ENCODE data around the gene TMEM198.

TMEM198 gene

GRCh38 chr2:219569635-219570034 lies 25.8 kb downstream of the TMEM198 start:
- no peak for TF ChIP-seq GLIS3 (CRISPR knock-in tag; IDR thresholded peaks at IDR 0.05)
- no peak for TF ChIP-seq ZNF565 (CRISPR knock-in tag; conservative IDR thresholded peaks at IDR 0.05; ENCODE audit: low read depth)
- TF ChIP-seq SNAI2 (CRISPR knock-in tag; IDR thresholded peaks at IDR 0.05): no peak
- no peak for TF ChIP-seq TCF4 (CRISPR knock-in tag; IDR thresholded peaks at IDR 0.05; ENCODE audit: borderline replicate concordance)
- TF ChIP-seq TOX (CRISPR knock-in tag; IDR thresholded peaks at IDR 0.05; ENCODE audit: borderline replicate concordance): no peak
- no peak for ATAC-seq

DNA sequence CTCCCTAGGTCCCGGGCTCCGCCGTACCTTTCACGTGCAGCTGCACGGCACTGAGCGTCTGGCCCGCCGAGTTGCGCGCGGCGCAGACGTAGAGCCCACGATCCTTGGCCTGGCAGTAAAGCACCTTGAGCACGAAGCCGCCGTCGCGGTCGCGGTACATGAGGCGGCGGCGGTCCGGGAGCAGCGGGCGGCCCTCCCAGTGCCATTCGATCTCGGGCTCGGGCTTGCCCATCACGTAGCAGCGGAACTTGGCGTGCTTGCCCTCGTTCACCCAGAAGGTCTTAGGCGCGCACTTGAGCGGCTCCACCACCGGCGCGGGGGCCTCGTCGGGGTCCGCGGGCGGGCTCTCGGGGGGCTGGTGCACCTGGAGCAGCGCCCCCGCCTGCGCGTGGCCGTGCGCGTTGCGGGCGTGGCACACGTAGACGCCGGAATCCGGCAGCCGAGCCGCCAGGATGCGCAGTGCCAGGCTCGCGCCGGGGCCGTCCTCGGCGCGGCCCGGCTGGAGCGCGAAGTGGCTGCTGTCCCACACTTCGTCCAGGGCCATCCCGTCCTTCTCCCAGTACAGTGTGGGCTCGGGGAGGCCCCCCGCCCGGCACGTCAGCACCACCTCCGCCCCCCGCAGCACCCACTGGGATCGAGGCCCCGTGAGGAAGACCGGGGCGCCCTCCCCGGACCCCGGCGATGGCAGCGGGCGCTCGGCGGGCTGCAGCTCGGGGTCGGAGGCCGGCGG lies 26.5 kb downstream of the TMEM198 start:
- TF ChIP-seq PPARA (CRISPR knock-in tag; IDR thresholded peaks at IDR 0.05; ENCODE audit: borderline replicate concordance) (no peak), TCF4 (CRISPR knock-in tag; IDR thresholded peaks at IDR 0.05; ENCODE audit: borderline replicate concordance) (no peak), BACH2 (CRISPR knock-in tag; IDR thresholded peaks at IDR 0.05; ENCODE audit: borderline replicate concordance) (no peak), ZNF70 (CRISPR knock-in tag; IDR thresholded peaks at IDR 0.05) (no peak), ARNTL (CRISPR knock-in tag; IDR thresholded peaks at IDR 0.05; ENCODE audit: borderline replicate concordance, low read depth) (no peak), ZC3H10 (CRISPR knock-in tag; IDR thresholded peaks at IDR 0.05) (no peak), ZNF565 (CRISPR knock-in tag; conservative IDR thresholded peaks at IDR 0.05; ENCODE audit: low read depth) (no peak), TSHZ2 (CRISPR knock-in tag; IDR thresholded peaks at IDR 0.05) (no peak), RARB (CRISPR knock-in tag; IDR thresholded peaks at IDR 0.05) (no peak), TOX (CRISPR knock-in tag; IDR thresholded peaks at IDR 0.05; ENCODE audit: borderline replicate concordance) (no peak), ESRRG (CRISPR knock-in tag; IDR thresholded peaks at IDR 0.05) (no peak), OSR1 (CRISPR knock-in tag; IDR thresholded peaks at IDR 0.05) (no peak), ZNF8 (CRISPR knock-in tag; IDR thresholded peaks at IDR 0.05) (no peak), CSDC2 (CRISPR knock-in tag; IDR thresholded peaks at IDR 0.05) (no peak), GLIS3 (CRISPR knock-in tag; IDR thresholded peaks at IDR 0.05) (no peak)
- TF ChIP-seq, protein P1, sequence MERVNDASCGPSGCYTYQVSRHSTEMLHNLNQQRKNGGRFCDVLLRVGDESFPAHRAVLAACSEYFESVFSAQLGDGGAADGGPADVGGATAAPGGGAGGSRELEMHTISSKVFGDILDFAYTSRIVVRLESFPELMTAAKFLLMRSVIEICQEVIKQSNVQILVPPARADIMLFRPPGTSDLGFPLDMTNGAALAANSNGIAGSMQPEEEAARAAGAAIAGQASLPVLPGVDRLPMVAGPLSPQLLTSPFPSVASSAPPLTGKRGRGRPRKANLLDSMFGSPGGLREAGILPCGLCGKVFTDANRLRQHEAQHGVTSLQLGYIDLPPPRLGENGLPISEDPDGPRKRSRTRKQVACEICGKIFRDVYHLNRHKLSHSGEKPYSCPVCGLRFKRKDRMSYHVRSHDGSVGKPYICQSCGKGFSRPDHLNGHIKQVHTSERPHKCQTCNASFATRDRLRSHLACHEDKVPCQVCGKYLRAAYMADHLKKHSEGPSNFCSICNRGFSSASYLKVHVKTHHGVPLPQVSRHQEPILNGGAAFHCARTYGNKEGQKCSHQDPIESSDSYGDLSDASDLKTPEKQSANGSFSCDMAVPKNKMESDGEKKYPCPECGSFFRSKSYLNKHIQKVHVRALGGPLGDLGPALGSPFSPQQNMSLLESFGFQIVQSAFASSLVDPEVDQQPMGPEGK (CRISPR knock-in tag; IDR thresholded peaks at IDR 0.05; ENCODE audit: borderline replicate concordance): no peak
- peak; percentile 55 for ATAC-seq

DNA sequence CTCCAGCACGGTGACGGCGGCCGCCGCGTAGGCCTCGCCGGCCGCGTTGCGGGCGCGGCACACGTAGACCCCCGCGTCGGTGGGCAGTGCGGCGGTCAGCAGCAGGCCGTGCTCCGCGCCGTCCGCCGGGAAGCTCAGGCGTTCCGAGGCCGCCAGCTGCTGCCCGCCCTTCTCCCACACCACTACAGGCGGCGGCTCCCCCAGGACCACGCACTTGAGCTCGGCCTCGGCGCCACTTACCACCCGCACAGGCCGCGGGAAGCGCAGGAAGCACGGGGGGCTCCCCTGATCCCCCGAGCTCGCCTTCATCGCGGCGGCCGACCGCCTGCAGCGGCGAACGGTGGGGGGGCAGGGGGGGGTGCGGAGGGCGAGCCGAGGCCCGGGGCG lies 27.1 kb downstream of the TMEM198 start:
- ATAC-seq: peak; percentile 15
- TF ChIP-seq TSHZ2 (CRISPR knock-in tag; IDR thresholded peaks at IDR 0.05) (no peak), SNAI2 (CRISPR knock-in tag; IDR thresholded peaks at IDR 0.05) (no peak), TOX (CRISPR knock-in tag; IDR thresholded peaks at IDR 0.05; ENCODE audit: borderline replicate concordance) (no peak), ZFP3 (CRISPR knock-in tag; IDR thresholded peaks at IDR 0.05) (no peak), ZFP30 (CRISPR knock-in tag; IDR thresholded peaks at IDR 0.05) (no peak), ISL1 (CRISPR knock-in tag; IDR thresholded peaks at IDR 0.05) (no peak), RARB (CRISPR knock-in tag; IDR thresholded peaks at IDR 0.05) (no peak), ESRRG (CRISPR knock-in tag; IDR thresholded peaks at IDR 0.05) (no peak)
- TF ChIP-seq, protein P2, sequence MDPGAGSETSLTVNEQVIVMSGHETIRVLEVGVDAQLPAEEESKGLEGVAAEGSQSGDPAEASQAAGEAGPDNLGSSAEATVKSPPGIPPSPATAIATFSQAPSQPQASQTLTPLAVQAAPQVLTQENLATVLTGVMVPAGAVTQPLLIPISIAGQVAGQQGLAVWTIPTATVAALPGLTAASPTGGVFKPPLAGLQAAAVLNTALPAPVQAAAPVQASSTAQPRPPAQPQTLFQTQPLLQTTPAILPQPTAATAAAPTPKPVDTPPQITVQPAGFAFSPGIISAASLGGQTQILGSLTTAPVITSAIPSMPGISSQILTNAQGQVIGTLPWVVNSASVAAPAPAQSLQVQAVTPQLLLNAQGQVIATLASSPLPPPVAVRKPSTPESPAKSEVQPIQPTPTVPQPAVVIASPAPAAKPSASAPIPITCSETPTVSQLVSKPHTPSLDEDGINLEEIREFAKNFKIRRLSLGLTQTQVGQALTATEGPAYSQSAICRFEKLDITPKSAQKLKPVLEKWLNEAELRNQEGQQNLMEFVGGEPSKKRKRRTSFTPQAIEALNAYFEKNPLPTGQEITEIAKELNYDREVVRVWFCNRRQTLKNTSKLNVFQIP (CRISPR knock-in tag; IDR thresholded peaks at IDR 0.05; ENCODE audit: borderline replicate concordance, low read depth): no peak
